ENCODE measurements around the gene VWA5A. TPM values are rescaled to one million over a fixed set of nuclear protein-coding genes. Genes with fewer than 3 reads are reported as not detected.

Gene VWA5A
- total and polyA plus RNA-seq, 9 of the 15 experiments (the other 6 are each of a cell fraction or from before 2014, with no cell fraction given): 4.6 to 19.7 (median 6.9) TPM

- TF ChIP-seq ZBTB9 (CRISPR knock-in tag; IDR thresholded peaks at IDR 0.05): no peak
- TF ChIP-seq HEY1 (CRISPR knock-in tag; IDR thresholded peaks at IDR 0.05; ENCODE audit: borderline replicate concordance): no peak
- TF ChIP-seq POU5F1 (IDR thresholded peaks at IDR 0.05; ENCODE audit: borderline replicate concordance, low read depth, low read length, partially characterized antibody): peak; percentile 42
- no peak for TF ChIP-seq C11orf30 (IDR thresholded peaks at IDR 0.05; ENCODE audit: low read depth)
- TF ChIP-seq CBX3 (IDR thresholded peaks at IDR 0.05; ENCODE audit: borderline replicate concordance in 1 of 2, low read length in 2 of 2): peak in 1 of 2 experiments; percentile 12; a peak in 1 of 3 replicates
- no peak for TF ChIP-seq ETS1 (conservative IDR thresholded peaks at IDR 0.05; ENCODE audit: control insufficient read depth, low read depth, low read length)
- TF ChIP-seq SRSF1 (IDR thresholded peaks at IDR 0.05; ENCODE audit: low read depth, low read length): no peak
- no peak for TF ChIP-seq ZNF318 (IDR thresholded peaks at IDR 0.05; ENCODE audit: borderline replicate concordance in 1 of 2, low read depth in 1 of 2)
- TF ChIP-seq DLX4 (CRISPR knock-in tag; IDR thresholded peaks at IDR 0.05): no peak
- TF ChIP-seq E2F8 (IDR thresholded peaks at IDR 0.05; ENCODE audit: low read depth, partially characterized antibody): no peak
Observed at GRCh38 chr11:124069429-124070401, 45.5 kb upstream of the VWA5A start (continued).

Data from K562 (cell line).